GM21737 (cell line): ENCODE data around the gene RRAS2.
"Not testable (repeated sequence)": the region's sequence is repeated elsewhere in the genome, so short reads cannot be mapped to it uniquely, and the experiment has no call there.

ENCODE experiments used
- ATAC-seq: cut with Tn5 transposase; IDR thresholded peaks from one replicate; pipeline ENCODE4 v1.9.1; 2021; ENCODE audit warnings: mild to moderate bottlenecking, moderate library complexity; ENCODE audit not compliant: unreplicated experiment

Gene RRAS2

DNA sequence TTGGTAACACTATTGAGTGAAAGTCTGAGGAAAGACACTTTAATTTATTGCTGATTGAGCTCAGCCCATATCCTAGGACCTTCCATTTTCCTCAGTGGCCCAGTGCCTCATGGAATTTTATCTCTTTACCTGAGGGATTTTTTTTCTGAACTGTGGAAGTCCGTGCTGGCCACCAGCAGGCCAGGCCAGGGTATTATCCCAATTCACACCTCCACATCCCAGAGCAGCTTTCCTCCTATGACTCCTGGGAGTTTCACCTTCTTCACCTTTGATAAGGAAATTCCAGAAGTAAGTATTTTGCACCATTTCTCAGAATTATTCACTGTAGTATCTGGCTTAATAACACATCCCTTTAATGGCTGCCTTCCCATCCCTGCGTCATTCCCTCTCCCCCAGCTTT is 13.0 kb upstream of the RRAS2 start:
- no peak for ATAC-seq

DNA sequence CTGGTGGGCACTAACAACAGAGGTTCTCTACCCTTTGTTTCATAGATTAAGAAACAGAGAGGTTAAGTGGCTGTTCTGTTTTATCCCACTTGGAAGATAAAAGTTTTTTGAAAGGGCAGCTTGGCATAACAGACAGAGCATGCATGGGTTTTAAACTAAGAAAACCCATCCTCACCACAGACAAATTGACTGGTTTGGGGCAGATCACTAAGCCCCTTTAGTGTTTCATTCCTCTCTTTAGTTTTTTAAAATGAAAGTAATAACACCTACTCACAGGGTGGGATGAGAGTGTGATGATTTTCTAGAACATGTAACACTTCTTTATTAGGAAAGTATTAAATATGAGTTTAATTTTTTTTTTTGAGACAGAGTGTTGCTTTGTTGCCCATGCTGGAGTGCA is 12.3 kb upstream of the RRAS2 start:
- ATAC-seq, result no peak

DNA sequence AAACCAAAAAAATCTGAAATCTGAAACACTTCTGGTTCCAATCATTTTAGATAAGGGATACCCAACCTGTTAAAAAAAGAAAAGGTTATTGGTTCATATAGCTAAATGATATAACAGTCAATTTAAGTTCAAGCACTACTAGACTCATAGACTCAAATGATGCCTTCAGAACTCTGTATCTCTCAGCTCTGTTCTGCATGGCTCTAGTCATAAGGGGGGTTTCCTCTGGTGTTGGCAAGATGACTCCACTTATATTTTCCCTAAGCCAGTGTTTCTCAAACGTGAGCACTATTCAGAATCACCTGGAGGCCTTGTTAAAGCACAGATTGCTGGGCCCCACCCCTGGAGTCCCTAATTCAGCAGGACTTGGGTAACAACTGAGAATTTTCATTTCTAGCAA is 11.5 kb upstream of the RRAS2 start:
- no peak for ATAC-seq

DNA sequence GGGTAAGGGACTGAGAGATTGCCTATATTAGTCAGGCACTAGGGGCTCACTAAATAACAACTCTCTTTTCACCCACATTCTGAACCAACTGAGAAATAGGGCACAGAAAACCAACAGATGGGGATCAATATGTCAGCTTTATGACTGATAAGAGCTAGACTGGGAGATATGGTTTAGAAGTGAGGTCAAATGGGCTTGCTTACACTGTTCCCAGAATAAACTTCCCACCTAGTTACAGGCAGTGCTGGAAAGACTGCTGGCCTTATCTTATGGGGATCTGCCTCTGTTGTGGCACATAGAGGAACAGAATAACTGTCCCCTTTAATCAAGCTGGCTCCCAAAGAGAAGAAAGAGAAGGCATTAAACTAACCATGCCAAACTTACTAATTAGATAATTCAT is 10.6 kb upstream of the RRAS2 start:
- ATAC-seq, result no peak

DNA sequence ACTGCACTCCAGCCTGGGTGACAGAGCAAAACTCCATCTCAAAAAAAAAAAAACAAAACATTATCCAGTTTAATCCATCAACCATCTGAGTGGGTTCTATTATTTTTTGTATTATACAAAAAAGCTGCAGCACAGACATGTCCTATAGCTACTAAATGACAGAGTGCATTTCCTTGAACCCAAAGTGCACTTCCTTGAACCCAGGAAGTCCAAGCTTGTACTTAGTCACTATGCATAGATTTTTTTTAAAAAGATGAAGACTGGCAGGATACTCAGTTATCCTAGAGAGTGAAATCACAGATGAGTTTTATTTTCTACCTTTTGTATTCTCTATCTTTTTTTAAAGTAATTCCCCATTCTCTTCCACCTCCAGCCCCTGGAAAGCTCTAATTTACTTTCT is 8.0 kb upstream of the RRAS2 start:
- no peak for ATAC-seq

DNA sequence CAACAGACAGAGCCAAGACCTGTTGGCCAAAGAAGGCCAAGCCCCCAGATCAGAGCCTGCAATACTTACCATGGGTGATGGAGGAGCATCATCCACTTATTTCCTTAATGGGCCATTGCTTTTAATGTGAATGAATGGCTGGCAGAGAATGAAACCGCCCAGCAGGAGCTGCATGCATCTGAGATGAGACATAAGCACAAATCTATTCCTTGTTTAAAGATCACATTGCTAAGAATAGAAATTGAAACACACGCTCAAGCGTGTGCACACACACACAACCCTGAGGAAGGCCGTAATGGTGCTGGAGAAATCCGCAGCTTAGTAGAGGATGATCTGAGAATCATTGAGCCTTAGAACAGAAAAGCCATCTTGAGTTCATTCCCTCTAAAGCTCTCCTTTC is 5.3 kb upstream of the RRAS2 start:
- ATAC-seq, result no peak

DNA sequence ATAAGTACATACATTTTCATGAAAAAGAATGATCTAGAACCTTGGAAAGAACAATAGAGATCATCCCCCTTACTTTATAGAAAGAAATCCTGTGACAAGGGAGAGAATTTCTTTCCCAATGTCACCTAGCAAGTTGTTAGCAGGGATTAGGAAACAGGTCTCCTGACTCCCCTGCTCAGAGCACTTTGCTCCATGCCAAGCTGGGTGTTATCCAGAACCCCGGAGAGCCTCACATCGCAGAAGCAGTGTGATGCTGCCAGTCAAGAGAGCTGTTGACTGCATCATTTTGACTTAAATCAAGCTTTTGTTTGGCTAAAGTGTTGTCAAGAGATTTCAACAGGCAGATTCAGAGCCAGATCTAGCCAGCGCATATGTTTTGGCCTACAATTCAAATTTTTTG is 3.6 kb upstream of the RRAS2 start:
- no peak for ATAC-seq

DNA sequence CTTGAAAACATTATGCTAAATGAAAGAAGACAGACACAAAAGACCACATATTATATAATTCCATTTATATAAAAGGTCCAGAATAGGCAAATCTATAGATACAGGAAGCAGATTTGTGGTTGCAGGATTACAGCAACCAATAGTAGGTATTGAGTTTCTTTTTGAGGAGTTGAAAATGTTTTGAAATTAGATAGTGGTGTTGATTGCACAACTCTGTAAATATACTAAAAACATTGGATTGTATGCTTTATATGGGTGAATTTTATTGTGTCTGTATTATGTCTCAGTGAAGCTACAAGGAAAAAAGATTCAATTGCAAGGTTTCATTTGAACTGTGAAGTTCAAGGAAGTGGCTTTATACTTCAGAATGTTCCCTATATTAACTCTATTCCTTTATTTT is 3.0 kb upstream of the RRAS2 start:
- no peak for ATAC-seq

DNA sequence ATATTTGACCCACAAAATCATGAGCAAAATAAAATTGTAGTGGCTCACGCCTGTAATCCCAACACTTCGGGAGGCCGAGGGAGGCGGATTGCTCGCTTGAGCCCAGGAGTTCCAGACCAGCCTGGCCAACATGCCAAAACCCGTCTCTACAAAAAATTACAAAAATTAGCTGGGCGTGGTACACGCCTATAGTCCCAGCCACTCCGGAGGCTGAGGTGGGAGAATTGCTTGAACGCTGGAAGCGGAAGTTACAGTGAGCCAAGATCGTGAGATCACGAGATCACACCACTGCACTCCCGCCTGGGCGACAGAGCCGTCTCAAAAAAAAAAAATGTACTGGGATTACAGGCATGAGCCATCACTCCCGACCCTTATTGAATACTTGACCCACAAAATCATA is 2.0 kb upstream of the RRAS2 start:
- ATAC-seq, result no peak

DNA sequence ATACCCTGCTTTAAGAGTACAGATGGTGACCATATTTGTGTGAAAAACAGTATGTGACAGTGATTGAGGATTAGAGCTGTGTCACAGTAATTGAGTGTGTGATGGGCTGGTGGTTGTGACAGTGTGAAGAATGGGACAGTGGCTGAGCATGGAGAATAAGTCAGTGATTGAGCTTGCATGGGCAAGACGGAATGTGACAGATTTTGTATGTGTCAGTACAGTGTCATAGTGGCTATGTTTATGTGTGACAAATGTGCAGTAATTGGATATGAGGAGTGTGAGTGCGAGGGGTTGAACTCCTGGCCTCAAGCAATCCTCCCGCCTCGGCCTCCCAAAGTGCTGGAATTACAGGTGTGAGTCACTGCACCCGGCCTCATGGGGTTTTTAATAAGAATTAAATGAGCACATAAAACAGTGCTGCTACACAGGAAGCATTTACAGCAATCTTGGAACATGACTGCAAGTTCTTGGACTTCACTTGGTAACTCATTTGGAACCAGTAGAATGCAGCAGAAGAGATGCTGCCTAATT is 583 bp upstream of the RRAS2 start:
- no peak for ATAC-seq

DNA sequence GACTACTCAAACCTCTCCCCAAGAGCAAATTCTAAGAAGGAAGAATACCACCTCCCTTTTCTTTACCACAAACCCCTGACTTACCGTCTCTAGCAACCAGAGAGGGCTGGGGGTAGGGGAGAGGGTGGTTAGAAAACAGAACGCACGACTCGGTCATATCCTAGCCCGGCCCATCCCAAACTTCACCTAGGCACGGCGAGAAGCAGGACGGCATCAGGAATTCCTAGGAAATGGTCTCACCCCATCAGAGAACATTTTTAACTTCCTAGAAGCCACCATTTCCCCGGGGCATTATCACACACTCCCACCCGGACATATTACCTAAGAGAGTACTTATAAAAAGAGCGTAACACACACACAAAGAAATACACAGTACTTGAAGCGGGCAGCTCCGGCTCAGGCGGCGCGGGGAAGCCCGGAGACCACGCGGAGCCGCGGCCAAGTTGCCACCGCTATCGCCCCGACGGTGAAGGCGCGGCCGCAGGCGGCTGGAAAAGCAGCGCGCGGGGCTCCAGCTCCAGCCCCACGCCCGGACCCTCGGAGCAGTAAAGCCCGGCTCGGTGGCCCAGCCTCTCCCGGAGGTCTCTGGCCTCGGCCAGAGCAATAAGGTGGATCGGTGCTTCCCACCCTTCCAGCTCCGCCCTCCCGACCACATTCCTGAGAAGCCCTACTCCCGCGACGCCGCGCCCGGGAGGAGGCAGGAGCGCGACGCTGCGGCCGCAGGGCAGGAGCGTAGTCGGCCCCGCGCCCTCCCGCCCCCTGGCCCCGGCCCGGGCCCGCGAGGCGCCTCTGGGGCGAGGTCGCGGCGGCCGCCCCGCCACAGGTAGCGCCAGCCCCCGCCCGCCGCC is 878 bp downstream of the RRAS2 start:
- ATAC-seq, result peak; percentile 40

DNA sequence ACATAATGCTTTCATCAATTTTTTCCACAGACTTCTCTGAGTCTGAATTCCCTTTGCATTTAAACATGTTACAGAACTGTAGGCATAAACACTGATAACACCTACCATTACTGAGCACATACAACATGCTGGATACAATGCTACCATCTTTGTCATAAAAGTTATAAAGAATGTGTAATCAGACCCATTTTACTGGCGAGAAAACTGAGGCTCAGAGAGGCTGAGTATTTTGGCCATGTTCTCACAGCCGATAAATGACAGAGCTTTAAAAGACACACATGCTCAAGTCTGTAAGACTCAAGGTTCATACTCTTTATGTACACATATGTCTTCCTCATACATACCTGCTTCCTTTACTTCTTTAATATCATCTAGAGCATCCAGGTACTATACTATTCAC is 2.6 kb downstream of the RRAS2 start:
- ATAC-seq, result no peak

DNA sequence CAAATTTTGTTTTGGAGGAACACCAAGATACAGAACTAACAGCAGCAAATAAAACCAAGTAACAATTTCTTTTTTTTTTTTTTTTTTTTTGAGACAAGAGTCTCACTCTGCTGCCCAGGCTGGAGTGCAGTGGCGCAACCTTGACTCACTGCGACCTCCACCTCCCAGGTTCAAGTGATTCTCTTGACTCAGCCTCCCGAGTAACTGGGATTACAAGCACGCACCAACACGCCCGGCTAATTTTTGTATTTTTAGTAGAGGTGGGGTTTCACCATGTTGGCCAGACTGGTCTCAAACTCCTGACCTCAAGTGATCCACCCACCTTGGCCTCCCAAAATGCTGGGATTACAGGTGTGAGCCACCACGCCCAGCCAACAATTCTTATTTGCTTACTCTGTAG is 4.4 kb downstream of the RRAS2 start:
- not testable (repeated sequence) for ATAC-seq

DNA sequence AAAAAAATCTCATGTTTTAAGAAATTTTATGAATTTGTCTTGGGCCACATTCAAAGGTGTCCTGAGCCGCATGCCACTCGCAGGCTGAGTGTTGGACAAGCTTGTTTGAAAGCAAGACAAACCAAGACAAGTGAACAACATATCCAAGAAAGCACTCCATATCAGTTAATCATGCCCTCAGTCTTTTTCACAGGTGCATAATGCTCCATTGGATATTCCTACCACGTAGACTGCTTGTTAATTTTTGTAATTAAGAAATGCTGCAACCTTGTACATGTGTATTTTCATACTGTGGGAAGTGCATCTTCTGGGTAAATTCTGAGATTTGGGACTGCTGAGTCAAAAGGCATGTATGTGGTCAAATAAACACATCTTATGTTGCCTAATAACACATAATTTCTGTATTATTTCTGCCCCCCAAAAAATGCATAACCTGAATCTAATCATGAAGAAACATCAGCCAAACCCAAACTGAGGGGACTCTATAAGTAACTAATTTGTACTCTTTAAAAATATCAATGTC is 8.2 kb downstream of the RRAS2 start:
- no peak for ATAC-seq

DNA sequence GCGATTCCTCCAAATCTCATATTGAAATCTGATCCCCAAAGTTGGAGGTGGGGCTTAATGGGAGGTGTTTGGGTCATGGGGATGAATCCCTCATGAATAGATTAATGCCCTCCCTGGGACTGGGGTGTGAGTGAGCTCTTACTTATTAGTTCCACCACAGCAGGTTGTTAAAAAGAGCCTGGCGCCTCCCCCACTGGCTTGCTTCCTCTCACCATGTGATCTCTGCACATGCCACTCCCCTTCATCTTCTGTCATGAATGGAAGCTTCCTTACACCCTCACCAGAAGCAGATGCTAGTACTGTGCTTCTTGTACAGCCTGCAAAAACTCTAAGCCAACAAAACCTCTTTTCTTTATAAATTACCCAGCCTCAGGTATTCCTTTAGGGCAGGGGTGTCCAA is 8.8 kb downstream of the RRAS2 start:
- no peak for ATAC-seq

DNA sequence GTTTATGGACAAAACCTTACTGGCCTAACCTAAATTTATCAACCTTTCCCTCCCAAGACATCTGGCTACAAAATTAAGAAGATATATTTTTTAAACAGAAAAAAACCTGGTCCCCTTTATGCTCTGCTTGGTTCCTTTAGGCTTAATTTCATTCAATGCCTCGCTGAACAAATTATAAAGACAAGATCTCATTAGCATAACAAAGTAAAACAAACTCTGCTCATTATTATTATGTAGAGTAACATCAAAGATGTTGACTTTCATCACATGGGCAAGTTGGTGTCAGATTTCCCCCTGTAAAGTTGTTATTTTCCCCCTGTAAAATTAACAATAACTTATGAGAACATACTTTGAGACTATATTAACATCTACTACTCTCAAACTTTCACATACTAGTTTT is 11.0 kb downstream of the RRAS2 start:
- no peak for ATAC-seq

DNA sequence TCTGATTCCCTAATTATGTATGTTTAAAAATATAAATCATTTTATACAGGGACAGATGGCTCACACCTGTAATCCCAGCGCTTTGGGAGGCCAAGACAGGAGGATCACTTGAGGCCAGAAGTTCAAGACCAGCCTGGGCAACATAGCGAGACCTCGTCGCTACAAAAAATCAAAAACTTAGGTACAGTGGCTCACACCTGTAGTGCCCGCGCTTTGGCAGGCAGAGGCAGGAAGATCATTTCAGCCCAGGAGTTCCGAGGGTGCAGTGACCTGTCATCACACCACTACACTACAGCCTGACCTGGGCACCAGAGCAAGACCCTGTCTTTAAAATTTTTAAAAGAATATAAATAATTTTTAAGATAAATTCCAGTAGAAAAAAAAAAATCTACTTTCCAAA is 11.5 kb downstream of the RRAS2 start:
- ATAC-seq, result no peak

DNA sequence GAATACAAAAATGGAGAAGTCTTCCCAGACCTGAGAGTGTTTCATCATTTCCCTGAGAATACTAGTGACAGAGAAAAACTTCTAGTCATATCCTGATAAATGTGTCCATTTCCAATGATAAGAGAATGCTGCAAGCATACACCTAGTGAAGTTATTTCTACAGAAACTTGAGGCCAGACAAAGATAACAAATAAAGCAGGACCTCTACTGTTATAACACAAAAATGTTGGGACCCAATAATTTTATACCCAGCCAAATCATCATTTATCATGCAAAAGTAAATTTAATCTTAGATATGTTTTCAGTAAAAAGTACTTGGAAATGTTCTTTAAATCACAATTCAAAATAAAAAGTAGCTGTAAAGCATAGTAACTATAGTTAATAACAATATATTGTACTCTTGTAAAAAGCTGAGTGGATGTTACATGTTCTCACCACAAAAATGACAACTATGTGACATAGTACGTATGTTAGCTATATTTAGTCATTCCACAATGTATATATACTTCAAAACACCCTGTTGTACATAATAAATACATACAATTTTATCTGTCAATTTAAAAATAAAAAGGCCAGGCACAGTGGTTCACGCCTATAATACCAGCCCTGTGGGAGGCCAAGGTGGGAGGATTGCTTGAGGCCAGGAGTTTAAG is 12.6 kb downstream of the RRAS2 start:
- no peak for ATAC-seq

DNA sequence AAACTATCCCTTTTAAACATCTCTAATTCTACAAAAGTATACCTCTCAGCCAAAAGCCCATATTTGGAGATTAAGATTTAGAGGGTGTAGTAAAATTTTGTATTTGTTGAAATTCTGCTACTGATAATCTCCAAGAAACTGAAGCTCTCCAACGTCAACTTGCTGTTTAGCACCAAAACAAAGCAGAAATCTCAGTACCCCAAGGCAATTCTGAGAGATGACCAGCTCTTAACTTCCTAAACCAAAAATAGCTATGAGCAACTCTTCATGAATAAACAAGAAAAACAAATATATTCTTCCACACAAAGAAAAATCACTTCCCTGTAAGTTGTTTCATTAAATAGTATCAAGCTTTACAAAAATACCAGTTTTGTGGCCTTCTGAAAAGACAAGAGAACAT is 13.3 kb downstream of the RRAS2 start:
- no peak for ATAC-seq

DNA sequence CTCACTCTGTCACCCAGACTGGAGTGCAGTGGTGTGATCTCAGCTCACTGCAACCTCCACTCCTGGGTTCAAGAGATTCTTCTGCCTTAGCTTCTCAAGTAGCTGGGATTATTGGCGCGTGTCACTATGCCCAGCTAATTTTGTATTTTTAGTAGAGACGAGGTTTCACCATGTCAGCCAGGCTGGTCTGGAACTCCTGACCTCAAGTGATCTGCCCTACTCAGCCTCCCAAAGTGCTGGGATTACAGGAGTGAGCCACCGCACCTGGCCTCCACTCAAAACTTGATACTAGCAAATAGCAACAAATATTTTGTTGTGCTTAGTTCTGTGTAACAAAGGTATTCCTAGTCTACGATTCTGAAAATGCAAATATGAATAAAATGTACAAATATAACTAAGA is 14.0 kb downstream of the RRAS2 start:
- not testable (repeated sequence) for ATAC-seq

DNA sequence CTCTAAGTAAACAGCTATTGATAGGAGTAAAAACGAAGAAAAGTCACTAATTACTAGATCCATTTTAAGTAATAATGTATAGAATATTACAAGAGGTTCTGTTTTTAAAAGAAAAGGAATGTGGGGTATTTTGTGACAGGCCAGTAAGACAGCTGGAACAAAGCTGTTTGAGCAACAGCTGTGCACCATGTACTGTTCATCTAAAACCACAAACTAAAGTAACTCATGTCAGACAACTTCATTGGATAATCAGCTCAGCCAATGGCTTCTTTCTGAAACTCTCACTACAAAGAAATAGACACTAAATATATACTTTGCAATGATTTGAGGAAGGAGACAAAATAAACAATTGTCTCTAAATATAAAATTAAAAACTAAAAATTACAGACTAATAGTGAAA is 16.1 kb downstream of the RRAS2 start:
- no peak for ATAC-seq

DNA sequence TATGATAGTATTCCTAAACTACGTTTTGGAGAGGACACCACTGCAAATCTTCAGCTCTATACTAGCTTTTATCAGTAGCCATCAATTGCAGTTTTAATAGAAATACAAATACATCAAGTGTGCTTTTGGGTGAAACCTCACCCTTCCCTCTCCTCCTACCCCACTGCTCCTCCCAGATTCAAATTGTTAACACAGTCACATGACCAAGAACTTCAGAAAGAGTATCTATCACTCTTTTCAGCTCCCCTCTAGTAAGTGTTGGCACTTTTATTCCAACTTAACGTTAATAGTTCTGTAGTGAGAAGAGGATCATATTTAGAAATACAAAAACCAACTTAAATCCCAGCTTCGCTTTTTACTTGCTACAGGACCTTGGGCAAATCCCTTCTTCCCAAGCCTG is 17.0 kb downstream of the RRAS2 start:
- ATAC-seq, result no peak
